ENCODE measurements around the gene GPC1.

The GPC1 gene

DNA sequence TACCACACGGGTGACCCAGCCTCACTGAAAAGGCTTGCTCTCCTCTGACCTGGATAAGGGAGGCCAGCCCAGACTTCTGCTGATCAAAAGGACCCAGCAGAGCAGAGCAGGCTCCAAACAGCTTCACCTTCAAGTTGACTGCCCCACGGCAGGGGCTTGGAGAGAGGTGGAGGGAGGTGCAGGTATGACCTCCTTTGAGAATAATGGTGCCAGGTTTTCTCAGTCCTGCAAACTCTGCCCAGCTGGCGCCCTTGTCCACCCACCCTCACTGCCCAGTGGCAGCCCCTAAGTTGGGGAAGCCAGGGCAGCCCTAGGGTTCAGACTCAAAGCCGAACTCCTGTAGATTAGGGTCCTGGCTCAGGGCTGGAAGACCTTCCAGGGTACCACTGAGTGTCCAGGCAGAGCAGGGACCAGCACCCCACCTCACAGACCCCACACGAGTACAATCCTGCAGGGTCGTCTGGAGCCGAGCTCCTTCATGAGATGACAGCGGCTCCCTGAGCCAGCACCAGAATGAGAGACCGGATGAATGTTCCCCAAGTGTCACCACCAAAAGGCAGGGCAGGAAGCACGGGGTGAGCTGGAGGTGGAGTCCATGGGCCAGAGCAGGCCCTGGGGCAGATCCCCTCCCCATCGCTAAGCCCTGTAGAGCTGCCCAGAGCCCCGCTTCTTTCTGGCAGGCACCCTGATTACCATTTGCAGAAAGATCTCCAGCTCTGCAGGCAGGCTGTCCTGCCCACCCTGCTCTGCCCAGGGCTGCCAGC lies 3.6 kb upstream of the GPC1 start:
- DNase-seq, result no peak

DNA sequence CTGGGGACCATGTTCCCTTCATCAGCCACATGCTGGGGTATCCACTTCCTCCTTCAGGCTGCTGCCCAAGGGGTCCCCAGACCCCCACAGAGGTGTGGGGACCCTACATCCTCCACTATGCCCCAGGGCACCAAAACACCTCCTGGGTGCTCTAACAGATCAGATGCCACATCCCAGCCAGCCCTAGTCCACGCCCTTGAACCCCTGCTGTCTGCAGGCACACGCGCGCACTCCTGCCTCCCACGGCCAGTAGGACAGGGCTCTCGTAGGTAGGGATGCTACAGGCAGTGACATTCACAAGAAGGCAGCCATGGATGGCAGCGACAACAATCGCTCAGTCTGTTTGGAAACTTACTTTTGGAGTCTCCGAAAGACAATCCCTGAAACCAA lies 3.0 kb upstream of the GPC1 start:
- no peak for DNase-seq

DNA sequence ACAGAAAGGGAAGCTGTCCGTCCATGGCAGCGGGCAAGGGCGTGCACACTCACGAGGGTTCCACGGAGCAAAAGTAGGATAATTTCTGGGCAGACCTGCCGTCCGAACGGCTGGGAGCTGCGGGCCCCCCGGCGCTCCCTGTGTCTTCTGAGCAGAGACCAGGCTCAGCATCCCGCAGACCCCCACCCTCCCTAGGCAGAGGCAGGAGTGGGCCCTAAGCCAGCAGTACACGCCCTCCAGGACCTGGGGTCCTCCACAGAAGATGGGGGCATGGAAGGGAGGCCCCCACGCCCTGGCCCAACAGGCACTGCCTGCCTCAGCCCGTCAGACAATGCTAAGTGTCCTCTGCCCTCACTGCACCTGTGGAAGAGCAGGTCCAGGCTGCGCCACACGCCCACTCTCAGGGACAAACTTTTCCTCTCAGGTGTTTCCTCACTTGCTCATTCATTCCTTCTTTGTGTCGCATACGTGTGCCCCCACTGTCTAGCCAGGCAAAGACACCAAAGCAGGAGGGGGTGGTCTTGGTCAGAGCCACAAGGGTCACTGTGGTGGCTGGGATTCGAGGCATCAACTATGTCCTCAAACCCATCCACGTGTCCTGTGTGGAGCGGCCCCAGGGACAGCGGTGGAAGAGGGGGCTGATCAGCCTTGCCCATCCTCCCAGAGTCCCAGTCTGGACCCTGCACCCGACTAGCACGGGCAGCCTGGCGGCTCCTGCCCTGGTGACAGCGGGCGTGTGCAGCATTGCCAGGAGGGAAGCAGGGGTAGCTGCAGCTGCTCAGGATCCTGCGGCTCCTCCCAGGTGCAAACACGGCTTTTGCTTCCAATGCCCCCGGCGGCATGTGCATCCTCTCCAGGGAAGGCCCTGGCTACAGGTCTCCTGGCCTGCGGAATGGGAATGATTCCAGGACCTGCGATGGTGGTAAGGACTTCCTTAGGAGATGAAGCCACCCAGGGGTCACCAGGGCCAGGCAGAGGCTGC lies 2.4 kb upstream of the GPC1 start:
- no peak for DNase-seq

DNA sequence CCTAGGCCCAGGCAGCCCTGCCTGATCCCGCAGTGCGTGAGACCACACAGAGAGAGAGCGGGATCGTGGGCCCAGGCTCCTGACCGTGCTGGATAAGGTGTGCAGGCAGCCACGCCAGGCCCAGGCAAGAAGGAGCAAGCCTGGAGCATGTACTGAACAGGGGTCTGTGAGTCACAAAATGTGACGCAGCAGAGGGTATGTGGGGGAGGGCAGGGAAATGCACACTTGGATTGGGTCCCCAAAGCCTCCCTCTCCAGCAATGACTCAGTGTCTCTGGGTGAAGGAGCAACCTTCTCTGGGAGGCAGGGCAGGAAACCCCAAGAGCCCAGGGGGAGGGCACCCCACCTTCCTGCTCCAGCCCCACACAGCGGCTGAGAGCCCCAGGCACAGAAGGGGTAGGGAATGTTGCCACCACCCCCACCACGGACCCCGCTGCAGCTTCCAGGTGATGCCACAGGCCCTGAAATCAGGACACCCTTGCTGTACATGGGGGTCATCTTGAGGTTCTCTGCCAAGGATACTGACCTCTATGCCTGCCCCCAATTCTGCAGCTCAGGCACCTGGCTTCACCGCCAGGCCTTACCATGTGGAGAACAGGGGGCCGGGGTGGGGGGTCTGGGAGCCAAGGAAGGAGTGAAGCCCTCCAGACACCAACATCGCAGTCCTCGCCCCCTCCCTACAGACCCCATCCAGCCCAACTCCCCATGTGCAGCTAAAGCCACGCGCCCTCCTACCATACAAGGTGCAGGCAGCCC lies 1.3 kb upstream of the GPC1 start:
- no peak for DNase-seq

DNA sequence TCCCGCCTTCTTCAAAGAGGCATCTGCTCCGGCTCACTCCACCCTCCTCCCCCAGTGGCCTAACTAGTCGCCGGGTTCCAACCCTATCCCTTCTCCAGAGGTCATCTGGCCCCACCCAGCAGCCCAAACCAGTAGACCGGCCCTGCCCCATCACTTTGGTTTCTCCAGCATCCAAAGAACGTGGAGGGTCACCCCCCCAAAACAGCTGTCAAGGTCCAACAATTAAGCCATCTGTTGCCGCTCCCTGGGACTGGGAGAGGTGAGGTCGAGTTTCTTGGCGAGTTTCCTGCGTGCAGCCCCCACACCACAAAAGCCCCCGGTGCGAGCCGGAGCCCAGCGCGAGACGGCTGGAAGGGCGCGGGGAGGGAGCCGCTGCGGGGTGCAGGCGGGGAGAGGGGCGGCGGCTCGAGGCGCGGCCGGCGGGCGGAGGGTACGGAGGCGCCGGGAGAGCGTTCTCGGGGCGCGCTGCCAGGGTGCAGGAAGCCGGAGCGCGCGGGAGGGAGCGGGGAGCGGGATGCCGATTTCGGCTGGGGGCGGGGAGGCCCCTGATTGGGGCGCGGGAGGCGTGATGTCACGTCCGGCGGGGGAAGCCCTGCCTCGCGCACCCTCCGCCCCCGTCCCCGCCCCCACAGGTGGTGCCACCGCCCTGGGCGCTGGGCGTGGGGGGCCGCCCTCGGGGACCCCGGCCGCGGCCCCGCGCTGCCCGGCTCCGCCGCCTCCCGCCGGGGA lies 571 bp upstream of the GPC1 start:
- no peak for DNase-seq

DNA sequence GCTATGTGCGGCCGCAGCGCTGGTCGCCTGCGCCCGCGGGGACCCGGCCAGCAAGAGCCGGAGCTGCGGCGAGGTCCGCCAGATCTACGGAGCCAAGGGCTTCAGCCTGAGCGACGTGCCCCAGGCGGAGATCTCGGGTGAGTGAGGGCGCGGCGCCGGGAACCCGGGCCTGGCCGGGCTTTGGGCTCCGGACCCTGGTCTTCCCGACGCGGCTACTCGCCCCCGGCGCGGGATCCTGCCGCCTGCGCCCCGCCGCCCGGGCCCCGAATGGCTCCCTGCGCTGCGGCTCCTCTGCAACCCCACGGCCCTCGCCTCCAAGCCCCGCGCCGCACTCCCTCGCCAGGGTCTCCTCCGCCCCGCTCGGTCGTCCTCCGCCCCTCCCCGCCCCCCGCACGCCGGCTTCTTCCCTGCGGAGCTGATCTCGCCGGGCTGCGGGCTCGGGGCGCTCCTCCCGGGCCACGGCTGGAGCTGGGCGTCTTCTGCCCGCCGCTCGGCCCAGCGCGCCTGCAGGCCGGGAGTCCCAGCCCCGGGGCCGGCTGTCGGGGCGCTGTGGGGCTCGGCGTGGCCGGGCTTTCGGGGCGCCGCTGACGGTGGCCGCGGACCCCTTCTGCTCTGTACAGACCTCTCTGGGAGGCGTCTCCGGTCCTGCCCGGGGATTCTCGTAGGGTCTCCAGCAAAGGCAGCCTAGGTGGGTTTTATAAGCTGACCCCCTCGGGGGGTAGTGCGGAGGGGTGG lies 652 bp downstream of the GPC1 start:
- no peak for DNase-seq

DNA sequence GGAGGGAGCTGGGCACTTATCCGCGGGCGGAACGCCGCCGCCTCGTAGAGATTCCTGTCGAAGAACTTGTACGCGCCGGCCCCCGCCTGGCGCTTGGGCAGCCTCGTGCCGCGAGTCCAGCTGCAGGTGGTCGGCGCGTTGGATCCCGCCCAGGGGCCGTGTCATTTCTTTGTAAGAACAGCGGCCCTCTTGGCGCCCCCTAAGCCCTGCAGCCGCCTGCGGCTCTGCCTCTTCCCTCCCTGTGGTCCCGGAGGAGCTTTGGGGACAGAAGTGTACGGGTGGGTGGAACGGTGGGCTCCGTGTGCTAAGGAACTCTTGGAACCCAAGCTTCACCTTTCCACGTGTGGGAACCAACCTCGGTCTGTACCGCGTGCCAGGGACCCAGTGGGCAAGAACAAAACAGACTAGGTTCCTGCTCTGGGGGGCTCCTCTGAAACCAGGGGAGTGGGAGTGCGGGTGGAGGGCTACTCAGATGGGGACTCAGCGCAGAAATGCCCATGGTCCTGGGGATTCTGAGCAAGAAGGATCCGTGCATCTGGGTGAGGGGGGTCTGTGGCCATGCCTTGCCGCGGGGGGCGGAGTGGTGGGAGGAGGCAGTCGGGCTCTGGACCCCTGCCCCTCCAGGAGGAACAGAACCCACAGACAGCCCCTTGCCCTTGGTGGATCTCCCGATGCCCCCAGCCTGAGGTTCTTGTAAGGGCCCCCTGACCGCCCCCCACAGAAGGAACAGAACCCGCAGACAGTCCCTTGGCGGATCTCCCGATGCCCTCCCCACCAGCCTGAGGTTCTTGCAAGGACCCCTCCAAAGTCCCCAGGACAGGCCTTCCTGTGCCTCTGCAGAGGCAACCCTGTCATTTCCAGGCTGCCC lies 1.5 kb downstream of the GPC1 start:
- DNase-seq, result no peak

DNA sequence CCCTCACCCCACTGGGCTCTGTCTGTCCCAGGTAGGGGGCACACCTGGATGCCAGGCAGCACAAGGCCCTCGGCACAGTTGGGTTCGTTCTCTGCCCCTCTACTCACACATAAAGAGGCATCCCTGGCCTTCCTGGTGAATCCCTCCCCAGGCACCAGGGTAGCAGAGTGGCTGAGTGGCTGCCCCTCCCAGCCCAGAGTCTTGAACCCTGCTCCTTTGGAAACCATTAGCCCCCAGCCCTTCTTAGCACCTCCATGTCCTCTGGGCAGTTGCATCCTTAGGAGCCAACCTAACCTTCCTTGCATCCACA lies 2.0 kb downstream of the GPC1 start:
- no peak for DNase-seq

DNA sequence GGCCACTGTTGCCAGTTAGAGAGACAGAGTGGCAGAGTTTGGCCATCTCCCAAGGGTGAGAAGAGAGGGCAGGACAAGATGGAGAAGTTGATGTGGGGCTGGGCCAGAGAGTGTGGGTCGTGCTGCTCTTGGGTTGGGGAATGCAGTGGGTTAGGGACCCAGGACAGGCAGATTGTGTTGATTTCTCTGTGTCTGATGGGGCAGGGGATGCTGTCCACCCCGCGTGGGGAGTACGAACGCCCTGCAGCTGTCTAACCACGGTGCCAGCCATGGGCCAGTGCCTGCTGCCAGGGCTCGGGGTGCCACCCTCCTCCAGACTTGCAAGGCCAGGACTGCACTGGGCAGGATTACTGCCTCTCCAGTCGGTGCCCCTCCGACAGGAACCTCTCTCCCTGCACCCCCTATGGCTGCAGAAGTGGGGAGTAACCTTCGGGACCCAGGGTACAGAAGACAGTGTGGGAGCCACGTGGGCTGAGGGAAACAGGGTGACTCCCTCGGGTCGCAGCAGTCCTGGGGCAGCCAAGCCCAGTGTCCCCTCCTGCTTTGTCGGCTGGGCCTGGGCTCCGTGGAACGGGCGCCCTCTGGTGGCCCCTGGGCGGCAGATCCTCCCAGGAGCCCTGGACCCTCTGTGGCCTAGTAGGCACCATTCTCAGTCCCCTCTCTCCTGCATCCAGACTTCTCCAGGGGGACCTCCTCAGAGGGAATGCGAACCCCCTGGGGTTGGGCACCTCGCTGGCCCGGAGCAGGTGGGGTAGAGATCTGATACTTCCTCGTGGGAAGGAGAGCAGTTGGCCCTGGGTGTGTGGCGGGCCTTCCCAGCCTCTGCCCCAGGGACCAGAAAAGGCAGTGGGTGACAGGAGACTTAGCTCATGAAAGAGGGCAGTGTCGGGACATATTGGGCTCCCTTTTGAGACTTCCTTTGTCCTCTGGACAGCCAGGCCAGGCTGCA lies 2.7 kb downstream of the GPC1 start:
- DNase-seq, result peak; percentile 48

DNA sequence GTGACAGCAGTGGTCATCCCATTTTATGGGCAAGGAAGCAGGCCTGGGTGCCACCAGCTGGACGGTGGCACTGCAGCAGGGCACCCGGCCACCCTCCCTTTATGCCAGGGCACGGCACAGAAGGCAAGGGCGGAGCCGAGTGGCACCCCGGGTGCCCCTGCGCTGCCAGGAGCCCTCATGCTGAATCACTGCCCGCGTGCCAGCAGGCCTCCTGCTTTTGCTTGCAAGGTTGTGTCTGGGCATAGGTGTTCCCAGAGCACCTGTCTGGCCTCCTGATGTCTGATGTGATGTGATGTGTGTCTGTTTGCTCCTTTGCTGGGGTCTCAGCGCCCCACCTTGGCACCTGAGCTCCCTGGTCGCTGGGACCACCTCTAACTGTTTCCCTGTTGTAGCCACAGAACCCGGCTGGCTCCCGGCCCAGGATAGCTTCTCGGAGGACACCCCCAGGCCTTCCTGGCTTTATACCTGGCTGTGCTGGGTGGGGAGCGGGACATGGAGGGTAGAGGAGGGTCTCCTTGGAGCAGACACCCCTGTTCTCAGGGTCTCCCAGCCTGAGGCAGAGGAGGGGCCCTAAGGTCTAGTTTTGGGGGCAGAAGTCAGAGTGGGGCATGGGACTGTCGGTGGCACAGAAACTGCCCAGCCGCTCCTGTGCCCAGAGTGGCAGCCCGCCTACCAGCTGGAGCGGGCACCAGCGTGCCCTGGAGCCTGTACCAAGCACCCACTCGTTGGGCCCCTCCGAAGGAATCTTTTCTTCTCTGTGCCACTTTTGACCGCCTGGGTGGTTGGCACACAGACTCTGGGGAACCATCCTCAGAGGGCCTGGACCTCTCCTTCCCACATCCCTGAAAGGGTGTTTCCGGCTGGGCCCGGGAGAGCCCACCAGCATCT lies 3.6 kb downstream of the GPC1 start:
- no peak for DNase-seq

DNA sequence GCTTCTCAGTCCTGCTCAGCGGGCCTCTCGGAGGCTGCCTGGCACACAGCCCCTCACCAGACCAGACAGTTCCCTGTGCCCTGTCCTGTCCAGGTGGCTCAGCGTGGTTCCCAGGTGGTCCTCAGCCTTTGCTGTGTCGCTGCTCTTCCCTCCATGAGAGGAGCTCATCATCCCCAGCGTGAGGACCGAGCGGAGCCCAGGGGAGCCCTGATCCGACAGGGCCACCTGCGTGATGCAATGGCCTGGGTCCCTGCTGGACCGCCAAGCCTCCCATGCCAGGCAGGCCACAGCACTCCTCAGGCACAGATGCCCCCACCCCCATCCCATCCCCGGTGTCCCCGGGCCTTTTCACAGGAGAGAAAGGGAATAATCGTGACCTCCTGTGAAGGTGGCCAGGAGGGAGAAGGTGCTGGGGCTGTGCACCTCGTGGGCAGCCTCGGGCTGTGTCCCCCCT lies 4.3 kb downstream of the GPC1 start:
- no peak for DNase-seq

DNA sequence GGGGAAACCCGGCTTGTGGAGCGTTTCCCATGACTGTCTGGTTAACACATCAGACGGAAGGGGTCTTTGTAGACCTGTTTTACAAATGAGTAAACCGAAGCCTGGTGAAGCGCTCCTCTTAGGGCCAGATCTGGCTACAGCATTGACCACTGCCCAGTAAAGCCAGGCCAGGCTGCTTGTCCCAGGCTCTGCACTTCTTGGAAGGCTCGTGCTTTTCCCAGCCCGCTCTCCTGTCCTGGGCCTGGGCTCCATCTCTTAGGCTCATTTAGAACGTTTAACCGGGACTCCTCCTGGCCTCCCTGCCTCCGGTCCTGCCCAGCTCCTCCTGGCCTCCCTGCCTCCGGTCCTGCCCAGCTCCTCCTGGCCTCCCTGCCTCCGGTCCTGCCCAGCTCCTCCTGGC lies 4.8 kb downstream of the GPC1 start:
- DNase-seq, result no peak

DNA sequence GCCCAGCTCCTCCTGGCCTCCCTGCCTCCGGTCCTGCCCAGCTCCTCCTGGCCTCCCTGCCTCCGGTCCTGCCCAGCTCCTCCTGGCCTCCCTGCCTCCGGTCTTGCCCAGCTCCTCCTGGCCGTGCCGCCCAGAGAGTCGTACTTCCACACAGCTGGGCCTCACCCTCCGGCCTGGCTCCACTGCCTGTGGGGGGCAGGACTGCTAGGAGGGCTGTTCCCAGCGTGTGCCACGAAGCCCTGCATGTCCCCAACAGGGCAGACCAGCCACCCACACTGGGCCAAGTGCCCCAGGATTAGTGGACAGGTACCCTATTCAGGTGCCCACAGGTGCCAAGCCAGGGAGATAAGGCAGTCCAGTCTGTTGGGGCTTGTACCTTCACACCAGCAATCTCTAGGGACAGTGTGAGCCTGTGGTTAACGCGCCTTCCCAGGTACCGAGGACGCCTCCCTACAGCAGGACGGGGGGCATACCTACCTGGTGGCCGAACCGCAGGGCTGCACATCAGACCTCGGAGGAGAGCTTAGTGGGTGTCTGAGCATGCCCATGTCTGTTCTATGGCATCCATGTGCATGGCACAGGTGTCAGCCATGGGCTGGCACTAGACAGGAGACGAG lies 5.3 kb downstream of the GPC1 start:
- no peak for DNase-seq

DNA sequence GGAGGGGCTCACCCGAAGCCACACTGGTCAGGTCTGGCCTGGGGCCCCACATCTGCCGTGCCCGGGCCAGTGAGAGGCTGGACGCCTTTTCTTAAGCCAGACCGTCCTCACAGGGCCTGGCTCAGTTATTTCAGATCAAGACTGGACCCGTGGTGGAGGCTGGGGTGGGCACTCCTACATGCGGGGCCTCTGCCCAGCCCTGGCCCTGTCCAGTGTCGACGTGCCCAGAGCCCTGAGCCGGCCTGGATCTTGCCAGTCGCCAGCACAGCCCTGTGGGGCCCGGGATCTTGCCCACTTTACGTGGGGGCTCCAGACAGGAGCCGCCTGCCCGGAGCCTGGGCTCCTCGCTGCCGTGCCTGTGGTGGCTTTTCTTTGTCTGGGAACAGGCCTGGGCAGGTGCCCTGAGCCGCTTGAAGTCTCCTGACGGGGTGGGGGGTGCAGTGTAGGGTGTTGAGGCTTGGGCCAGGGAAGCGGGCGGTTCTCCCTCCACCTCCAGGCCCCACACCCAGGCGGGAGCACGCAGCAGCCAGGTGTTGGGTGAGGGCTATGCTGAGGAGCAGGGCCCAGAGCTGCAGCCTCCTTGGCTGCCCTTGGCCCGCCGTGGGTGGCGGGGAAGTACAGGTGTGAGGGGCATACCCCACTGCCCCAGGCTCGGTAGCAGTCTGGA lies 6.0 kb downstream of the GPC1 start:
- DNase-seq, result no peak

DNA sequence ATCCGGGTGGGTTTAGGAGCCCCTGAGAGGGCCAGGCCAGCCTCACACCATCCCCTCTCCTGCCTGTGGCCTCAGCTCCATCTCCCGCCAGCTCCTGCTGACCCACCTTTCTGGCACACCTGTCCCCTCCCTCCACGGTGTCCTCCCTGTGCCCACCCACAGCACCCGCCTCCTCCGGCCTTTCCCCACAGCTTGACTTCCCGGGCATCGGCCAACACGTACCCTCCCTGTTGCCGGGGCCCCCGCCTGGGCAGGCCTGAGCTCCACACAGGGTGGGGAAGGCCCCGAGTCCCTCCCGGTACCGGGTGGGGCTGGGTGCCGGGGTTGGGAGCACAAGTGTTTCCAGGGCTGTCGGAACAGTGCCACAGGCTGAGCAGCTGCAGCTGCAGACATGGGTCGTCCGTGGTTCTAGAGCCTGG lies 6.5 kb downstream of the GPC1 start:
- no peak for DNase-seq

DNA sequence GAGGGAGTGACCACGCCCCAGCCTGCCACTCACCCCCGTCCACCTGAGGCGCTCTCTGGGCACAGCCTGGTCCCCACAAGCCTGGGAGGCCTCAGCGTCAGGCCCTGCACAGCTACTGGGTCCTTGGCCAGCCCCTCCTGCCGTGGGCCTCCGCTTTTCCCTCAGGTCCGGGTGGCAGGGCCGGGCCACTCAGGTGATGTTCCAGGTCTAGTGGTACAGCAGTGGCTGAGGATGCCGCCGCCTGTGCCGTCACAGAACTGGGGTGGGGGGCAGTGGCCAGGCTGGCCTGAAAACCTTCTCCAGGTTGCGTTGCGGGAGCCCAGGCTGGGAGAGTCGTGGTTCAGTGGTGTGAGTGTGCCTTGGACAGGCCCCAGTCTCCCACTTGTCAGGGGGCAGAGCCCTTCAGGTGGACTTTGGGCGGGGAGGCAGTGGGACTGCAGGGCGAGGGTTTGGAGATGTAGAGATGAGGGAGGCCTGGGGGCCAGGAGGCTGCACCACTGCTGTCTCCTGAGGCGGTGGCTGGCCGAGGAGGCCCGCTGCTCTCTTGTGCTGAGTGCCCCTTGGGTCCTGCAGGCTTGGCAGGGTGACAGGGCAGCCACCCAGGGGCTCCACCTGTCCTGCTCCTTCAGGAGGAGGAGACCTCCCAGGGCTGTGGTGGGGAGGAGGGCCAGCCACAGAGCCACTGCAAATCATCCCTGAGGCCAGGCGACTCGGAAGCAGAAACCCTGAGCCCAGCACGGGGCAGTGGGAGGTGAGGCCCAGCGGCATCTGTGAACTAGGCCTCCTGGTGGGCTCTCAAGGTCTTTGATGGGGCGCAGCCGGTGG lies 7.6 kb downstream of the GPC1 start:
- no peak for DNase-seq

DNA sequence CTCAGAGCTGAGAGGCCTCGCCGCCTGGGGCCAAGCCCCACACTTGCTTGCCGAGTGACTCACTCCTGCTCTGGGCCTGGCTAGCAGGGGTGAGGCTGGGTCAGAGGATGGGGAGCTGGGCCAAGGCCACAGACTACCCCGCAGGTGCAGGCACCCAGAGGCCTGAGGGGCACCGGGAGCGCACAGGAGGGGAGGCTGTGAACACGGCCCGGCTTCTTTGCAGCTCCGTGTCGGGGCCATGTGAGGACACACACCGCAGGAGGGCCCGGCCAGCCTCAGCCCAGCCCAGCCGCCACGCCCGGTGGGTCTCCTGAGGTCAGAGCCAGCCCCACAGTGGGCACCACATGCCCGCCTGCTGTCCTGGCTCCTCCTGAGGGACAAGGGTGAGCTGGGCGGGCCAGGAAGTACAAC lies 8.4 kb downstream of the GPC1 start:
- no peak for DNase-seq

Measured in KG1 (cell line).